ENCODE results near the gene BCL3.
A peak's percentile ranks its signal among the peaks of the same experiment; 100 is the strongest.

BCL3 gene

GRCh38 chr19:44795398-44795987 lies 47.0 kb downstream of the BCL3 start:
- no peak for DNase-seq

GRCh38 chr19:44796701-44797115 lies 48.2 kb downstream of the BCL3 start:
- DNase-seq, result no peak

- no peak for DNase-seq
These were observed 51.3 kb downstream of the BCL3 start for GRCh38 chr19:44799627-44800346.

GRCh38 chr19:44800461-44800860 lies 52.0 kb downstream of the BCL3 start:
- DNase-seq, result peak; percentile 57

GRCh38 chr19:44803442-44804428 lies 55.2 kb downstream of the BCL3 start:
- DNase-seq, result no peak

- DNase-seq, result no peak
These were observed 57.8 kb downstream of the BCL3 start for GRCh38 chr19:44806291-44806690.

- peak; percentile 29 for DNase-seq
These were observed 58.7 kb downstream of the BCL3 start for GRCh38 chr19:44807162-44807561.

GRCh38 chr19:44807652-44808462 lies 59.3 kb downstream of the BCL3 start:
- no peak for DNase-seq

GRCh38 chr19:44808463-44809371 lies 60.2 kb downstream of the BCL3 start, which contains the start of gene BCAM:
BCAM (plus strand) TSS chr19:44809103; CDS start chr19:44809125, 22 bp downstream.
- peak; percentile 38 for DNase-seq
